ENCODE results near the gene HOXB2. TPM values are rescaled to one million over a fixed set of nuclear protein-coding genes. Genes with fewer than 3 reads are reported as not detected.

Gene HOXB2
- total and polyA plus RNA-seq, 9 of the 15 experiments (the other 6 are each of a cell fraction or from before 2014, with no cell fraction given) = 2.1 to 97.7 (median 21.2) TPM

DNA sequence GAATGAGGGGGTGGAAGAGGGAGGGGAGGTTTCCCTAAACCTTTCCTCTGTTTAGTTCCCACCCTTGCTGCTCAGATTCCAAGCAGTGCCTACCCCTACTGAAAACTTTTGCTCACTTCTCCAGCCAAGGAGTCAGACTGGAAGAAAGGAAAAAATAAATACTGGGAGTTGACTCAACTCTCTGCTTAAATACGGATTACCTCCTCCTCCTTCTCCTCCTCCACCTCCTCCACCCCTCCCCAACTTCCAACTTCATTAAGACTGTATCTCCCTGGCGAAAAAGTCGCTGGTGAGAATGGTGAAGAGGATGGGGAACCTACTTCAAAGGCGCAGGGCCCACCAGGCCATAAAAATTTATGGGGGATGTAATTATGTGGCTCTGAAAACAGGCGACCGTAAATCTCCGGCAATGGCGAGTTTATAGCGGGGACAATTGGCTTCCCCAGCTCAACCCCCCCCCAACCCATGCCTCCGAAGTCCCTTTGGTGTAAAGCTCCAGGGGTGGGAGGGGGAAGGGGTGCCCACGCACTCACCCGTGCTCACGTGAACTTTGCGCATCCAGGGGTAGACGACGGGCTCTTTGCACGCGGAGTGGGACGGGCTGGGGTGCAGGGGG, 32.5 kb upstream of the HOXB2 start (continued):
- TF ChIP-seq, protein P1, sequence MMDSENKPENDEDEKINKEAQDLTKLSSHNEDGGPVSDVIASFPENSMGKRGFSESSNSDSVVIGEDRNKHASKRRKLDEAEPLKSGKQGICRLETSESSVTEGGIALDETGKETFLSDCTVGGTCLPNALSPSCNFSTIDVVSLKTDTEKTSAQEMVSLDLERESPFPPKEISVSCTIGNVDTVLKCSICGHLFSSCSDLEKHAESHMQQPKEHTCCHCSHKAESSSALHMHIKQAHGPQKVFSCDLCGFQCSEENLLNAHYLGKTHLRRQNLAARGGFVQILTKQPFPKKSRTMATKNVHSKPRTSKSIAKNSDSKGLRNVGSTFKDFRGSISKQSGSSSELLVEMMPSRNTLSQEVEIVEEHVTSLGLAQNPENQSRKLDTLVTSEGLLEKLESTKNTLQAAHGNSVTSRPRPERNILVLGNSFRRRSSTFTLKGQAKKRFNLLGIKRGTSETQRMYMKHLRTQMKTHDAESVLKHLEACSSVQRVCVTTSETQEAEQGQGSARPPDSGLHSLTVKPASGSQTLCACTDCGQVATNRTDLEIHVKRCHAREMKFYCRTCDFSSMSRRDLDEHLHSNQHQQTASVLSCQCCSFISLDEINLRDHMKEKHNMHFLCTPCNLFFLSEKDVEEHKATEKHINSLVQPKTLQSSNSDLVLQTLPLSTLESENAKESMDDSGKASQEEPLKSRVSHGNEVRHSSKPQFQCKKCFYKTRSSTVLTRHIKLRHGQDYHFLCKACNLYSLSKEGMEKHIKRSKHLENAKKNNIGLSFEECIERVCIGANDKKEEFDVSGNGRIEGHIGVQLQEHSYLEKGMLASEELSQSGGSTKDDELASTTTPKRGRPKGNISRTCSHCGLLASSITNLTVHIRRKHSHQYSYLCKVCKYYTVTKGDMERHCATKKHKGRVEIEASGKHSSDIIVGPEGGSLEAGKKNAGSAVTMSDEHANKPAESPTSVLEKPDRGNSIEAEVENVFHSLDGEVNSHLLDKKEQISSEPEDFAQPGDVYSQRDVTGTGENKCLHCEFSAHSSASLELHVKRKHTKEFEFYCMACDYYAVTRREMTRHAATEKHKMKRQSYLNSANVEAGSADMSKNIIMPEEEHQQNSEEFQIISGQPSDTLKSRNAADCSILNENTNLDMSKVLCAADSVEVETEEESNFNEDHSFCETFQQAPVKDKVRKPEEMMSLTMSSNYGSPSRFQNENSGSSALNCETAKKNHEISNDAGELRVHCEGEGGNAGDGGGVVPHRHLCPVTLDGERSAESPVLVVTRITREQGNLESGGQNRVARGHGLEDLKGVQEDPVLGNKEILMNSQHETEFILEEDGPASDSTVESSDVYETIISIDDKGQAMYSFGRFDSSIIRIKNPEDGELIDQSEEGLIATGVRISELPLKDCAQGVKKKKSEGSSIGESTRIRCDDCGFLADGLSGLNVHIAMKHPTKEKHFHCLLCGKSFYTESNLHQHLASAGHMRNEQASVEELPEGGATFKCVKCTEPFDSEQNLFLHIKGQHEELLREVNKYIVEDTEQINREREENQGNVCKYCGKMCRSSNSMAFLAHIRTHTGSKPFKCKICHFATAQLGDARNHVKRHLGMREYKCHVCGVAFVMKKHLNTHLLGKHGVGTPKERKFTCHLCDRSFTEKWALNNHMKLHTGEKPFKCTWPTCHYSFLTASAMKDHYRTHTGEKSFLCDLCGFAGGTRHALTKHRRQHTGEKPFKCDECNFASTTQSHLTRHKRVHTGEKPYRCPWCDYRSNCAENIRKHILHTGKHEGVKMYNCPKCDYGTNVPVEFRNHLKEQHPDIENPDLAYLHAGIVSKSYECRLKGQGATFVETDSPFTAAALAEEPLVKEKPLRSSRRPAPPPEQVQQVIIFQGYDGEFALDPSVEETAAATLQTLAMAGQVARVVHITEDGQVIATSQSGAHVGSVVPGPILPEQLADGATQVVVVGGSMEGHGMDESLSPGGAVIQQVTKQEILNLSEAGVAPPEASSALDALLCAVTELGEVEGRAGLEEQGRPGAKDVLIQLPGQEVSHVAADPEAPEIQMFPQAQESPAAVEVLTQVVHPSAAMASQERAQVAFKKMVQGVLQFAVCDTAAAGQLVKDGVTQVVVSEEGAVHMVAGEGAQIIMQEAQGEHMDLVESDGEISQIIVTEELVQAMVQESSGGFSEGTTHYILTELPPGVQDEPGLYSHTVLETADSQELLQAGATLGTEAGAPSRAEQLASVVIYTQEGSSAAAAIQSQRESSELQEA (IDR thresholded peaks at IDR 0.05; ENCODE audit: low read depth) = no peak
- TF ChIP-seq, protein P2, sequence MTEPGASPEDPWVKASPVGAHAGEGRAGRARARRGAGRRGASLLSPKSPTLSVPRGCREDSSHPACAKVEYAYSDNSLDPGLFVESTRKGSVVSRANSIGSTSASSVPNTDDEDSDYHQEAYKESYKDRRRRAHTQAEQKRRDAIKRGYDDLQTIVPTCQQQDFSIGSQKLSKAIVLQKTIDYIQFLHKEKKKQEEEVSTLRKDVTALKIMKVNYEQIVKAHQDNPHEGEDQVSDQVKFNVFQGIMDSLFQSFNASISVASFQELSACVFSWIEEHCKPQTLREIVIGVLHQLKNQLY (CRISPR knock-in tag; conservative IDR thresholded peaks at IDR 0.05) = no peak
- TF ChIP-seq, protein P3, sequence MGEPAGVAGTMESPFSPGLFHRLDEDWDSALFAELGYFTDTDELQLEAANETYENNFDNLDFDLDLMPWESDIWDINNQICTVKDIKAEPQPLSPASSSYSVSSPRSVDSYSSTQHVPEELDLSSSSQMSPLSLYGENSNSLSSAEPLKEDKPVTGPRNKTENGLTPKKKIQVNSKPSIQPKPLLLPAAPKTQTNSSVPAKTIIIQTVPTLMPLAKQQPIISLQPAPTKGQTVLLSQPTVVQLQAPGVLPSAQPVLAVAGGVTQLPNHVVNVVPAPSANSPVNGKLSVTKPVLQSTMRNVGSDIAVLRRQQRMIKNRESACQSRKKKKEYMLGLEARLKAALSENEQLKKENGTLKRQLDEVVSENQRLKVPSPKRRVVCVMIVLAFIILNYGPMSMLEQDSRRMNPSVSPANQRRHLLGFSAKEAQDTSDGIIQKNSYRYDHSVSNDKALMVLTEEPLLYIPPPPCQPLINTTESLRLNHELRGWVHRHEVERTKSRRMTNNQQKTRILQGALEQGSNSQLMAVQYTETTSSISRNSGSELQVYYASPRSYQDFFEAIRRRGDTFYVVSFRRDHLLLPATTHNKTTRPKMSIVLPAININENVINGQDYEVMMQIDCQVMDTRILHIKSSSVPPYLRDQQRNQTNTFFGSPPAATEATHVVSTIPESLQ (CRISPR knock-in tag; IDR thresholded peaks at IDR 0.05) = no peak
- TF ChIP-seq NCOR1 (IDR thresholded peaks at IDR 0.05) = no peak
- peak; percentile 14 for TF ChIP-seq TBP (optimal IDR thresholded peaks at IDR 0.05; ENCODE audit: low read depth, low read length)
- 0 out of 2 replicates have a peak, but pooled peaks have one; percentile 22 for TF ChIP-seq E2F4 (CRISPR knock-in tag; IDR thresholded peaks at IDR 0.05; ENCODE audit: low read depth)
- TF ChIP-seq ZNF384 (IDR thresholded peaks at IDR 0.05; ENCODE audit: low read depth, low read length) = no peak
- TF ChIP-seq ZC3H4 (CRISPR knock-in tag; IDR thresholded peaks at IDR 0.05; ENCODE audit: borderline replicate concordance) = no peak
- TF ChIP-seq TAL1 (IDR thresholded peaks at IDR 0.05) = no peak
- TF ChIP-seq MCM2 (IDR thresholded peaks at IDR 0.05; ENCODE audit: low read depth) = no peak
- no peak for TF ChIP-seq SOX6 (IDR thresholded peaks at IDR 0.05)
- TF ChIP-seq ZNF224 (CRISPR knock-in tag; IDR thresholded peaks at IDR 0.05) = no peak
- TF ChIP-seq EGR1 (conservative IDR thresholded peaks at IDR 0.05) = peak; percentile 62
- no peak for TF ChIP-seq HES1 (IDR thresholded peaks at IDR 0.05; ENCODE audit: low read depth)
- TF ChIP-seq, protein P4, sequence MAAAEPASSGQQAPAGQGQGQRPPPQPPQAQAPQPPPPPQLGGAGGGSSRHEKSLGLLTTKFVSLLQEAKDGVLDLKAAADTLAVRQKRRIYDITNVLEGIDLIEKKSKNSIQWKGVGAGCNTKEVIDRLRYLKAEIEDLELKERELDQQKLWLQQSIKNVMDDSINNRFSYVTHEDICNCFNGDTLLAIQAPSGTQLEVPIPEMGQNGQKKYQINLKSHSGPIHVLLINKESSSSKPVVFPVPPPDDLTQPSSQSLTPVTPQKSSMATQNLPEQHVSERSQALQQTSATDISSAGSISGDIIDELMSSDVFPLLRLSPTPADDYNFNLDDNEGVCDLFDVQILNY (CRISPR knock-in tag; IDR thresholded peaks at IDR 0.05) = no peak
